H1 (cell line): Measurements from ENCODE around the gene SLC25A12. TPM values are rescaled to one million over a fixed set of nuclear protein-coding genes. Genes with fewer than 3 reads are reported as not detected.

Experiments
- CTCF ChIA-PET: fragments of 300-600 bp; sonication (Branson Sonifier 250); formaldehyde crosslinking; loops from one replicate; lab custom pipeline; 2021; ENCODE audit not compliant: partially characterized antibody; lab: Charles Lee
- POLR2A ChIA-PET: fragments of 300-600 bp; sonication (Branson Sonifier 250); formaldehyde crosslinking; loops from one replicate; lab custom pipeline; 2021; ENCODE audit warnings: inconsistent platforms; ENCODE audit not compliant: partially characterized antibody; lab: Charles Lee
- DNase-seq, 2 experiments: peaks; one replicate each; pipeline versions ENCODE4 v3.0.0 to v3.0.0-alpha.2; 2010 to 2022; ENCODE audit warnings: low spot score in 2 of 2, low read depth in 1 of 2, mixed read lengths in 1 of 2
- FAIRE-seq: peaks from 2 replicates; lab custom pipeline; 2011; peaks lifted over from hg19 to GRCh38; lab: Jason Lieb, UNC
- H2AFZ ChIP-seq: 2 replicates; pipeline ENCODE4 v1.8.1; 2012; ENCODE audit warnings: low read length, inconsistent platforms
- H2AK5ac ChIP-seq: 2 replicates; pipeline ENCODE4 v1.6.1; 2013; ENCODE audit warnings: low read depth, low read length
- H2BK120ac ChIP-seq: replicated peaks from 2 replicates; pipeline ENCODE3; 2013; ENCODE audit warnings: low read depth, low read length, inconsistent platforms
- H2BK12ac ChIP-seq: 2 replicates; pipeline ENCODE4 v1.6.1; 2013; ENCODE audit warnings: low read depth, low read length
- H2BK15ac ChIP-seq: 2 replicates; pipeline ENCODE4 v1.6.1; 2013; ENCODE audit warnings: low read length
- H2BK20ac ChIP-seq: 2 replicates; pipeline ENCODE4 v1.6.1; 2013; ENCODE audit warnings: low read length
- H2BK5ac ChIP-seq: 2 replicates; pipeline ENCODE4 v1.6.1; 2013; ENCODE audit warnings: low read depth, low read length
- H3K14ac ChIP-seq: 2 replicates; pipeline ENCODE4 v1.6.1; 2013; ENCODE audit warnings: inconsistent platforms; ENCODE audit not compliant: insufficient read length
- H3K18ac ChIP-seq: 2 replicates; pipeline ENCODE4 v1.6.1; 2013; ENCODE audit warnings: low read length; ENCODE audit errors: extremely low read depth
- H3K23ac ChIP-seq: 2 replicates; pipeline ENCODE4 v1.6.1; 2013; ENCODE audit warnings: inconsistent platforms; ENCODE audit not compliant: insufficient read length
- H3K23me2 ChIP-seq: 2 replicates; pipeline ENCODE4 v1.6.1; 2013; ENCODE audit warnings: low read depth, low read length
- H3K27ac ChIP-seq: 2 replicates; pipeline ENCODE4 v1.6.1; 2011; ENCODE audit warnings: low read depth, low read length, inconsistent platforms
- H3K27me3 ChIP-seq, 4 experiments: replicated peaks in 1 of 4; 1 replicate in 1 of 4; 2 replicates in 3 of 4; pipeline versions ENCODE4 v1.6.1 to v1.8.1; 2011 to 2013; ENCODE audit warnings: low read length in 3 of 4, mild to moderate bottlenecking in 3 of 4, inconsistent platforms in 2 of 4, mixed read lengths in 2 of 4, moderate library complexity in 1 of 4; ENCODE audit not compliant: control insufficient read depth in 3 of 4, insufficient read depth in 3 of 4; ENCODE audit errors: extremely low read depth in 1 of 4
- H3K36me3 ChIP-seq, 4 experiments: 2 replicates each; pipeline versions ENCODE4 v1.6.1 to v1.8.1; 2011 to 2013; ENCODE audit warnings: mild to moderate bottlenecking in 4 of 4, low read length in 3 of 4, moderate library complexity in 2 of 4, control low read depth in 1 of 4, inconsistent platforms in 1 of 4; ENCODE audit not compliant: insufficient read depth in 4 of 4, control insufficient read depth in 2 of 4
- H3K4ac ChIP-seq: replicated peaks from 2 replicates; pipeline ENCODE3; 2013; ENCODE audit warnings: low read length, low read depth, mixed read lengths, inconsistent platforms; ENCODE audit not compliant: insufficient read length
- H3K4me1 ChIP-seq, 4 experiments: replicated peaks in 1 of 4; 1 replicate in 1 of 4; 2 replicates in 3 of 4; pipeline versions ENCODE4 v1.6.1 to v1.8.1; 2011 to 2013; ENCODE audit warnings: low read length in 3 of 4, inconsistent platforms in 2 of 4, mixed read lengths in 1 of 4; ENCODE audit not compliant: insufficient read depth in 4 of 4, control insufficient read depth in 3 of 4
- H3K4me2 ChIP-seq, 2 experiments: 2 replicates each; pipeline versions ENCODE4 v1.6.1 to v1.8.1; 2011 to 2013; ENCODE audit warnings: low read depth in 2 of 2, low read length in 2 of 2, control low read depth in 1 of 2, inconsistent platforms in 1 of 2, mild to moderate bottlenecking in 1 of 2; ENCODE audit not compliant: insufficient read depth in 1 of 2
- H3K4me3 ChIP-seq, 4 experiments: fragments of 200-600, 300-600 bp in 1 of 4; sonication (generic), shearing (Covaris generic), sonication (Bioruptor Twin) in 1 of 4; 2 replicates each; pipeline versions ENCODE4 v1.5.1 to v1.8.1; 2011 to 2016; ENCODE audit warnings: low read length in 4 of 4, low read depth in 3 of 4, control low read depth in 2 of 4, inconsistent platforms in 2 of 4, mild to moderate bottlenecking in 2 of 4, mixed read lengths in 1 of 4, moderate library complexity in 1 of 4; ENCODE audit not compliant: insufficient read depth in 2 of 4; ENCODE audit errors: extremely low read depth in 1 of 4
- H3K56ac ChIP-seq: replicated peaks from 2 replicates; pipeline ENCODE3; 2013; ENCODE audit warnings: low read depth, mild to moderate bottlenecking, mixed read lengths, low read length, inconsistent platforms; ENCODE audit not compliant: insufficient read length
- H3K79me1 ChIP-seq: 2 replicates; pipeline ENCODE4 v1.6.1; 2013; ENCODE audit warnings: low read depth, low read length, control low read depth
- H3K79me2 ChIP-seq, 2 experiments: 2 replicates each; pipeline versions ENCODE4 v1.6.1 to v1.8.1; 2012 to 2013; ENCODE audit warnings: low read length in 2 of 2, mild to moderate bottlenecking in 2 of 2, inconsistent platforms in 1 of 2; ENCODE audit not compliant: insufficient read depth in 2 of 2, control insufficient read depth in 1 of 2
- H3K9ac ChIP-seq, 4 experiments: replicated peaks in 1 of 4; 1 replicate in 1 of 4; 2 replicates in 3 of 4; pipeline versions ENCODE4 v1.6.1 to v1.8.1; 2011 to 2013; ENCODE audit warnings: low read depth in 3 of 4, low read length in 3 of 4, control low read depth in 2 of 4, mild to moderate bottlenecking in 2 of 4, moderate library complexity in 2 of 4, inconsistent platforms in 1 of 4; ENCODE audit errors: extremely low read depth in 1 of 4
- H3K9me3 ChIP-seq, 2 experiments: 2 replicates each; pipeline versions ENCODE4 v1.6.1 to v1.8.1; 2012 to 2013; ENCODE audit warnings: mild to moderate bottlenecking in 2 of 2, moderate library complexity in 2 of 2, control low read depth in 1 of 2, inconsistent platforms in 1 of 2, low read depth in 1 of 2, low read length in 1 of 2, mixed read lengths in 1 of 2; ENCODE audit not compliant: insufficient read depth in 2 of 2
- H4K20me1 ChIP-seq, 2 experiments: replicated peaks in 1 of 2; 2 replicates each; pipeline versions ENCODE3 to v1.8.1; 2011 to 2013; ENCODE audit warnings: inconsistent platforms in 2 of 2, low read length in 2 of 2, mild to moderate bottlenecking in 1 of 2; ENCODE audit not compliant: insufficient read depth in 2 of 2, control insufficient read depth in 1 of 2
- H4K5ac ChIP-seq: 2 replicates; pipeline ENCODE4 v1.6.1; 2013; ENCODE audit warnings: low read length, low read depth, mixed read lengths, inconsistent platforms; ENCODE audit not compliant: insufficient read length
- H4K8ac ChIP-seq: 2 replicates; pipeline ENCODE4 v1.8.0; 2013; ENCODE audit warnings: mild to moderate bottlenecking, moderate library complexity, low read length, inconsistent platforms; ENCODE audit not compliant: insufficient read depth; ENCODE audit errors: extremely low read depth
- H4K91ac ChIP-seq: replicated peaks from 2 replicates; pipeline ENCODE3; 2013; ENCODE audit warnings: low read length, mixed read lengths, inconsistent platforms; ENCODE audit not compliant: insufficient read length
- JUND ChIP-seq: IDR thresholded peaks from 2 replicates; pipeline ENCODE4 v1.6.1; 2011; ENCODE audit warnings: mild to moderate bottlenecking, improper control_type of control experiment, low read length
- MAFK ChIP-seq: IDR thresholded peaks from 2 replicates; pipeline ENCODE4 v1.6.1; 2012; ENCODE audit warnings: low read depth, mild to moderate bottlenecking, improper control_type of control experiment, low read length
- POLR2A ChIP-seq, 2 experiments: IDR thresholded peaks; 1 replicate in 1 of 2; 2 replicates in 1 of 2; pipeline ENCODE4 v1.6.1; 2011; ENCODE audit warnings: low read depth in 2 of 2, low read length in 2 of 2, mild to moderate bottlenecking in 2 of 2; ENCODE audit errors: control extremely low read depth in 1 of 2
- WGBS, 2 experiments: shearing (Covaris generic) in 1 of 2; methylation state at CpG; one replicate each; pipeline versions ENCODE4 v1.1.6 to v1.1.7; 2013 to 2015; ENCODE audit warnings: low lambda C conversion rate in 2 of 2, mixed read lengths in 2 of 2, inconsistent platforms in 1 of 2, low coverage in 1 of 2, missing lambda C conversion rate in 1 of 2; ENCODE audit not compliant: insufficient replicate concordance in 2 of 2, insufficient coverage in 1 of 2, insufficient read length in 1 of 2; ENCODE audit errors: extremely low coverage in 1 of 2, missing lambda C conversion rate in 1 of 2; 5-methylcytosine and 5-hydroxymethylcytosine counted together
- polyA plus RNA-seq, 7 experiments: library from polyadenylated mRNA; depleted of rRNA in 3 of 7; stranded (reverse) in 5 of 7; unstranded in 2 of 7; fragments of >200 nt in 5 of 7; fragments of 200-250 nt in 2 of 7; gene quantifications; 1 replicate in 5 of 7; 2 replicates in 1 of 7; 4 replicates in 1 of 7; pipeline versions ENCODE4 v1.2.1 to v1.2.3, GENCODE V29; 2011 to 2013; ENCODE audit warnings: missing spikeins in 2 of 7, mixed read lengths in 2 of 7
- total RNA-seq: library from RNA; stranded (reverse); fragmentation: NEBNext Ultra II Directional; extraction: Animal tissue kit (Norgen Biotek cat#: 25700); gene quantifications from 2 replicates; pipeline ENCODE4 v1.2.1, GENCODE V29; 2021

Gene SLC25A12
- total and polyA plus RNA-seq, 2 of the 8 experiments (the other 6 are each of a cell fraction or from before 2014, with no cell fraction given), result 7.7 to 10.2 TPM

DNA sequence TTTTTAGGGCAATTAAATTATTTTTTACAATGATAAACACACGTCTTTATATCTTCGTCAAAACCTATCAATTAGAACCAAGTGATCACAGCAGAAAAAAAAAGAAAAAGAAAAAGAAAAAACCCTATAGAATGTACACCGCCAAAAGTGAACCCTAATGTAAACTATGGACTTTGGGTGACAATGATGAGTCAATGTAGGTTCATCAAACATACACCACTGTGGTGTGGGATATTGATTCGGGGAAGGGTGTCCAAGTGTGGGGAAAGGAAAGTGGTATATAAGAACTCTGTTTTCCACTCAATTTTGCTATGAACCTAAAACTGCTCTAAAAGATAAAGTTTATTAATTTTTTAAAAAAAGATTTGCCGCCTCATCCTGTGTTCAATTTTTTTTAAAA, 121.7 kb downstream of the SLC25A12 start:
- H3K56ac ChIP-seq, result no peak overlapping the region
- POLR2A ChIA-PET, result no interaction called here
- H2BK12ac ChIP-seq, result no peak overlapping the region
- no peak overlapping the region for H2BK120ac ChIP-seq
- no peaks in the 10 kb centered on the region for H3K27me3 ChIP-seq
- H4K8ac ChIP-seq, result no peak overlapping the region
- no peaks in the 10 kb centered on the region for H3K79me2 ChIP-seq
- H2BK5ac ChIP-seq, result no peak overlapping the region
- no peak overlapping the region for H2BK15ac ChIP-seq
- 94% methylated on average over 5 of the region's 5 CpGs; no CpG with 5 or more reads in 1 of the 2 experiments for WGBS, 2 experiments
- H3K79me1 ChIP-seq, result no peaks in the 10 kb centered on the region
- no peak overlapping the region for H4K91ac ChIP-seq
- no peak overlapping the region for H3K4ac ChIP-seq
- CTCF ChIA-PET, result interaction anchor here (1.7 kb wide), 1 partner anchor 16 kb away, joined by 4 read pairs; no protein-coding TSS in a partner anchor
- H3K4me2 ChIP-seq, result no peak overlapping the region
- no peaks in the 10 kb centered on the region for H3K23me2 ChIP-seq
- no peak overlapping the region for H3K4me3 ChIP-seq
- H4K5ac ChIP-seq, result no peak overlapping the region
- no peak overlapping the region for H3K27ac ChIP-seq
- TF ChIP-seq MAFK, result no peak
- no peak for TF ChIP-seq JUND
- TF ChIP-seq POLR2A (IDR thresholded peaks at IDR 0.05; ENCODE audit: control extremely low read depth in 1 of 2, low read depth in 2 of 2, low read length in 2 of 2), result no peak
- no peak overlapping the region for H2AK5ac ChIP-seq
- no peak overlapping the region for H2AFZ ChIP-seq
- no peaks in the 10 kb centered on the region for H3K4me1 ChIP-seq
- no peaks in the 10 kb centered on the region for H4K20me1 ChIP-seq
- no peak overlapping the region for H3K18ac ChIP-seq
- FAIRE-seq (no peak), DNase-seq (no peak)
- H3K9ac ChIP-seq, result no peak overlapping the region
- no peak overlapping the region for H3K14ac ChIP-seq
- peaks cover 12% of the 10 kb centered on the region in 2 experiments; a peak in 3 of 4 replicates for H3K9me3 ChIP-seq
- no peak overlapping the region for H3K23ac ChIP-seq
- peaks cover 0 to 3% (median 0%) of the 10 kb centered on the region in 4 experiments; a peak in 1 of 8 replicates for H3K36me3 ChIP-seq
- H2BK20ac ChIP-seq, result no peak overlapping the region
